Activated CD4-positive, alpha-beta T cell treated with anti-CD3 and anti-CD28 coated beads, Interleukin-2, amount 50 U/mL, for 4 hours (primary cell): ENCODE results near the gene ABTB1.
"Not testable (repeated sequence)": the region's sequence is repeated elsewhere in the genome, so short reads cannot be mapped to it uniquely, and the experiment has no call there.

ENCODE experiments used
- DNase-seq, 2 experiments: peaks; one replicate each; pipeline ENCODE4 v3.0.0-alpha.2; 2020

Gene ABTB1

DNA sequence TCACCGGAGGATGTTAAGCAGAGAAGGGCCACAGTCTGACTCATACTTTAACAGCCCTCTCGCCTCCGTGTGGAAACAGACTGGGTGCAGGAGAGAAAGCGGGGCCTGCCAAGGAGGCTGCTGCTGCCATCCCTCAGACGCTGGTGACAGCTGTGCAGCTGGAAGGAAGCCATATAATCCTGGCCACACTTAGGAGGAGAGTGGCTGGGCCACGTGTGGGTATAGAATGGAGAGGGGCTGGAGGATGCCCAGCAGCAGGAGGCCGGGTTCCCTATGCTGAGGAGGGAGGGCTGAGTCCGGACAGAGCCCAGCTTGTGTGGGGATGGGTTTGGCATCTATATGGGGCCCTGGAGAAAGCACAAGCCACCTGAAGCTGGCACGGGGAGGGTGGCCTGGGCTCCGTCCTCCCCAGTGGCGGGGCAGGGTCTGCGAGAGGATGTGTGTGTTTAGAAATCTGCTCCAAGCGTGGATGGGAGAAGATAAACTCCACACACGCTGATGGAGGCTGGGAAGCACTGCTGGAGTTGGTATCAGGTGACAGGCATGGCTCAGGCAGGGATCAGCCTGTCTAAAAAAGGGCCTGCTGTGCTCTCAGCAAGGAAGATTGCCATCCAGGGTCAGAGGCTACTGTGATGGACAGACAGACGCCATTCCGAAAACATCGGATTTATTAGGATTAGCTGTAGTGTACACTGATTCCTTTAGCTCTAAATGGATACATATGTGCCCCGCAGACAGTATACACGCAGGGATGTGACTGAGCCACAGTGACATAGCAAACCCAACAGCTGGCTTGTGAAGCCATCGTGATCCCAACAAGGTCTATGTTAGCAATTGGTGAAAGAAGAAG, 15.9 kb downstream of the ABTB1 start:
- DNase-seq: no peak

DNA sequence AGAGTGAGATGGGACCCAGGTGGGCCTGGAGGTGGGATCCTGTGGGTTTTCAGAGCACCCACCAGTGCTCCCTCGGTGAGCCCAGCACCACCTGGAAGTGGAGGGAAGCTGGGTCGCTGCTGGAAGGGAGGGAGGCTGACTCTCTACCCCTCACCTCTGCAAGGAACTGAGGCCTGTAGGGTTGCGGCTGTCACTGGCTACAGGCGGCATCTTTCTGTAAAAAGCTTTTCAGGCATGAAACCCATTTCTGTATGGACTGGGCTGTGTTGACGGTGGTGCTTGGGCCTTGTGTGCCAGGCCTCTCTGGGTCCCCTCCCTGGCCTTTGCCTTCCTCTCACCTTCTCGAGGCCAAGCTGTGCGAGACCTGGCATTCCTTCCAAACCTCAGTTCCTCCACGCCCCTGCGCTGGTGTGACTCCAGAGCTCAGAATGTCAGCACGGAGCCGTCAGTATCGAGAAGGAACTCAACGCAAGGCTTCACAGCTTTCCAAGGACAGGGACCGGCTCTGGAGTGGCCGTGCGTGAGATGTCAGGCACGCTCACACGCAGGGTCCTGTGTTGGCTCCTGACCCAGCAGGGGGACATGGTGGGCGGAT, 16.6 kb downstream of the ABTB1 start:
- no peak for DNase-seq

DNA sequence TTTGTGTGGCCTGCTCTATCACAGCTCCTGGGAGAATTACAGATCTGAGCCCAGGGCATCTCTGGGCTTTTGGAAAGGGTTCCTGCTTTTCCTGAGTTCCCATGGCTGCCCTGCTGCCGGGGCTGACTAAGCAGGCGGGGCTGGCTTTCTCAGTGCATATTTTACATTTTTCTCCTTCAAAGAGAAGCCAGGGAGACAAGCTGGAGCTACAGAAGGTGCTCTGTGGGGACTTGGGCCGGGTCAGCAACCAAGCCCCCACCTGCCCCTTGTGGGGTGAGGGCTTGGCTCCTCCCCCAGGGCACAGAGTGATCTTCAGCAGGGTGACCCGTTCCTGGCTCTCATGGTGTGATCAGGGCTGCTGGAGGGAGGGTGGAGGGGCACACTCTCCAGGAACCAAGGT, 17.4 kb downstream of the ABTB1 start:
- no peak for DNase-seq

DNA sequence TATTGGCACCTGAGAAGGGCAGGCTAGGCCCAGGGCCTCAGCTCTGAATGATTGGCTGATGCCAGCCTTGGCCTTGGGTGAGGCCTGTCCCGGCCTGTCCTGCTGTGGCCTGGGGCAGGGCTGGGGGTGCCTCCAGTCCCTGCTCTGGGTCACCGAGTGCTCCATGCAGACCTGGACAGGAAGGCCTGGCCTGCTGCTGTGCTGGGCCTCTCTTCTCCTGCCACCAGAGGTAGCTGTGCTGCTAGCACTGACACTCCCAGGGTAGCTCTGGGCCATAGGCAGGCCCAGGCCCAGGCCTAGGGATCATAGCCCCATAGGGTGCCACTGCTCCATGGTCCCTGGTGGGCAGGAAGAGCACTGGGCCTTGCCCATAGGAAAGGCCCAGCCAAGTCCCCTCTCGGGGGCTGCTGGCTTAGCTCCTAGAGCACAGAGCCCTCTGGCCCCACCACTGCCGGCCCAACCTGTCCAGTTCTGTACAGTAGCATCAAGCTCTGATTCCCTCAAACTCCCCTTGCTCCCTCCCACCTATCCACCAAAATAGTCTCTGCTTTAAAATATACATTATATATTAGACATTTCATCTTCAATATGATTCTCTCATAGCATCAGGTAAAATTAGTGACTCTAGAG, 18.2 kb downstream of the ABTB1 start:
- no peak for DNase-seq

DNA sequence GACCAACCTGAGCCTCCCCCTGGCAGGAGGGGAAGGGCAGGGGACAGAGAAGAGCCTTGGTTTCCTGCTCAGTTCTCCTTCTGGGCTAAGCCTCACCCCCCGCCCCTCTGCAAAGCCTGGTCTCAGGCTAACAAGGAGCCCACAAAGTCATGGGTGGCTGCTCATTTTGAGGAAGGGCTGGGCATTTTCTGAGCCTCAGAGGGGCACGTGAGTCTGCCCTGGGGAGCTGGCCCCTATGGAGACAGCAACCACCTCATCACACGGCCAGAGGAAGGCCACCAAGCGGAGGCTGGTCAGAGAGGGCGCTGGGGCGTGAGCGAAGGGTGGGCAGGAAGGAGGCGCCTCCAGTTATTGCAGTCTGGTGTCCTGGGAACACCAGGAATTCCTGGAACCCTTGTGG, 18.7 kb downstream of the ABTB1 start:
- DNase-seq: no peak

DNA sequence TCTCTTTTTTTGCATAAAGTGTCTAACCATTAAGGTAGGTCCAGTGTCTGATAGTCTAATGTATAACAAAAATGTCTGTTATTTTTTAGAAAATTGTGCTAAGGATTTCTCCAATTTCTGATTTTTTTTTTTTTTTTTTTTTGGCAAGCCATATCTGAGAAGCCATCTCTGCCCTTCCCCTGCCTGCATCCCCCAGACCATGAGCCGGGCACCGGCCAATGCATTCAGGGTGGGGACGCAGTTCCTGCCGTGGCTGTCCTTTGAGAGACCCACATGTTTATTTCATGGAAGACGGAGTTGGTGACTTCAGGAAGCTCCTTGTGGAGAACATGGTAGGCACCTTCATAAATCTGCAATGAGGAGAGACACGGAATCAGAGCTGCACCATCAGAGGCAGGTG, 19.2 kb downstream of the ABTB1 start:
- no peak for DNase-seq

DNA sequence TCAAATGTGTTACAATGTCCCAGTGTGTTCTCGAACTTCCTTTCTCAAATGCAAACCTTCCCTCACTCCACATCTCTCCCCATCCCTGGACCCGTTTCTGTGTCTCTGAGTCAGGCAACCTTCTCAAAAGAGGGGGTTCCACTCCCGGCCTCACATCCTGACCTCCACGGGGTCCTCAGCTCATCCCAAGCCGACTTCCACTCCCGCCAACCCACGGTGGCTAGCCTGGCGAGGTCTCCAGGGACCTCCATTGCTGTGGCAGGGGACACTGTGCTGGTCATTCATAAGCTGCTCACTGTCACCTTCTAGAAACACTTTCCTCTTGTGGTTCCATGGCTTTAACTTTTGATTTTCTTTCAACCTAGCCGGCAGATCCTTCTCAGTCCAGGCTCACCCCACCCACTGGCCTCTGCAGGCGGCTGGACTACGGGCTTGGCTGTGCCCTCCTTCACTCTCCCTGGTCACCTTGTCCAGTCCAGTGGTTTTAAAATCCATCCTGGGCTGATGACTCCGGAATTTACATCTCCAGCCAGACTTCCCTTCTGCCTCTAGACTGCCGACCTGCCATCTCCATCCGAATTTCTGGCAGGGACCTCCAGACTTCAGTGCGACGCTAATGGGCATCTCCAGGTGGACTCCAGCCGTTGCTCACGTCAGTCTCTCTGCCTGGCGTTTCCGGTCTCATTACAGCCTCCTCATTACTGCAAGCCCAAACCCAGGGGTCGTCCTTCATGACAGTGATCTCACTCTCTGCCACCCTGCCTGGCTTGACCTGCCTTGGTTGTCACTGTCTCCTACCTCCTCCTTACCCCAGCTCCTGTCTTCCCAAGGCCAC, 20.0 kb downstream of the ABTB1 start:
- DNase-seq: no peak

DNA sequence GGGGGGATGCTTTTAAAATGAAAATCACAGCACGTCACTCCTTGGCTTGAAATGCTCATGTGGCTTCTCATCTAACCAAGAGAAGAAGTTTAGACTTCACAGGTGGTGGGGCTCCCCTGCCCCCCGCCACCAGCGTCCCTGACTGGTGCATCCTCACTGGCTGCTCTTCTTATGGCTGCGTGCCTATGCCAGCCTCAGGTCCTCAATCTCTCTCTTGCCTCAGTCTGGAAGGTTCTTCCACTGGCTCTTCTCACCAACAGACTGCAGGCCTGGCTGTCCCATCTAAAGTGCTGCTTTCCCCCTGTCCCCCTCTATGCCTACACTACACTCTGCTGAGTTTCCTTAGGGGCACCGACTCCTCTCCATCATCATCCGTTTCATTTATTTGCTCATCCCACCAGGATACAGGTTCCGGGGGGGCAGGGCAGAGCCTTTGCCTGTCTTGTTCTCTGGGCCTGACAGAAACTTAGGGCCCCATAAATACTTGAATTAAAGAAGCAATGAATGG, 20.6 kb downstream of the ABTB1 start:
- no peak for DNase-seq

DNA sequence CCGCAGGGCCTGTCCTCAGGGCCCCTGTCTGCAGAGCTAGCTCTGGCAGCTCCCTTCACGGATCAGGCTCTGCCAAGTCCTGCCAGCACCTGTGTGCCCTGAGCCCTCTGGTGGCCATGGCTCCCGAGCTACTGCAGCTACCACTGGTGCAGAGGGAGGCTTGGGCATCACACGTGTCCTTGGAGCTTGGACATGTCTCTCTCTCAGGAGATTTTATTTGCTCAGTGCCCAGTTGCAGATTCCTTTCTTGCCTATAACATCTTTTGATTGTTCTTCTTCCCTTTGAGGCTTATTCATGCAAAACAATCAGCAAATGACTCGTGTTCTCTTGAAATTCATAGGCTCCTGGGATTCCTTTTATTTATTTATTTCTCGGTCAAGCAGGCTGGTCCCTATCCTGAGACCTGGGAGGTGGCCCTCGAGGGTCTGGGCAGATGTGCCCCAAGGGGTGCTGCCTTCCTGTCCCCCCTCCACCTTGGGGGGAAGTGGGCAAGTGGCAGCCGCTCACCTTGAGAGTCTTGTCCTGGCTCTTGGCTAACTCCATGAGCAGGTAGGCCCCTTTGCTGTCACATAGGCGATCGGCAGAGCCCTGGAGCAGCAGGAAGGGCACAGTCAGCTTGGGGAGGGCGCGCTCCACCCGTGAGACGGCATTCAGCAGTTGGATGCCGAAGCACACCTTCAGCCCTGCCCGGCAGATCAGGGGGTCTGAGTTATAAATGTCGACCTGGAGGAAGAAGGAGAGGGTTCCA, 21.9 kb downstream of the ABTB1 start:
- DNase-seq: peak; percentile 30 to 31

DNA sequence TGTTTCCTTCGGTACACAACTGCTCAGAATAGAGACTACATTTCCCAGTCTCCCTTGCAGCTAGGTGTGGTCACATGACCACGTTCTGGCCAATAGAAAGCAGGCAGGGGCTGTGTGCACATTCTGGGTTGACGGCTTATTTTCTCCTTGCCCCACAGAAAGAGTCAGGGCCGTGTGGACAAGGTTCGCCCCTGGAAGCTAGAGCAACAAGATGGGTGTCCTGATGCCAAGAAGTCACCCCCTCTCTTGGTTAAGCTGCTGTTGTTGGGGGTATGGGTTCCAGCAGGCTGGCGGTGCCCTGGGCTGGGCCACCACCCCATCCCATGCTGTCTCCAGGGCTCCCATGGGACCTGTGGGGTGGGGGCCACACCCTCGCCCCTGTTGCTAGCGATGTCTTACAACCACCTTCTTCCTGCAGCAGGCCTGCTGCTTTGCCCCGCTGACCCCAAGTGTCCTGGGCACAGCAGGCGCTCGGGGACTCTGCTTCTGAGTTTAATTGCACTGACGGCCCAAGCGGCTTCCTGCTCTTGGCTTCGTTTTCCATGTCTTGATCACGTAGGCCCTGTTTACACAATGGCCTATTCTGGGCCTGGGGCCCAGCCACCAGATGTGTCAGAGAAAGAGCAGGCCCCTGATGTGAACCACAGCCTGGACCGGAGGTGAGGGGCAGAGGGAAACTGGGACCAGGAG, 24.9 kb downstream of the ABTB1 start:
- peak; percentile 19 for DNase-seq

DNA sequence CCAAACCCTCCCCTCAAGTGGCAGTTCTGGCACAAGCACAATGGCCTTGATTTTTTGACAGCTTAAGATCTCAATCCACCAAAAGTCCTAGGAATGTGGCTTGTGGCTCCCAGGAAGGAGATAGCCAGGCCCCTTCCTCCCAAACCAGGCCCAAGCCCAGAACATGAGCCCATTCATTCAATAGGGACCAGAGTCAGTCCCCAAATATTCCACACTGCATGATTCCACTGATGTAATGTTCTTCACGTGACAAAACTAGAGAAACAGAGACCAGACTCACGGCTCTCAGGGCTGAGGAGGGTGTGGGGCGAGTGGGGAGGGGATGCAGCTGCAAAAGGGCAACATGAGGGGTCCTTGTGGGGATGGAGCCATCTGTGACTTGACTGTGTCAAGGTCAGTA, 25.5 kb downstream of the ABTB1 start:
- no peak for DNase-seq

DNA sequence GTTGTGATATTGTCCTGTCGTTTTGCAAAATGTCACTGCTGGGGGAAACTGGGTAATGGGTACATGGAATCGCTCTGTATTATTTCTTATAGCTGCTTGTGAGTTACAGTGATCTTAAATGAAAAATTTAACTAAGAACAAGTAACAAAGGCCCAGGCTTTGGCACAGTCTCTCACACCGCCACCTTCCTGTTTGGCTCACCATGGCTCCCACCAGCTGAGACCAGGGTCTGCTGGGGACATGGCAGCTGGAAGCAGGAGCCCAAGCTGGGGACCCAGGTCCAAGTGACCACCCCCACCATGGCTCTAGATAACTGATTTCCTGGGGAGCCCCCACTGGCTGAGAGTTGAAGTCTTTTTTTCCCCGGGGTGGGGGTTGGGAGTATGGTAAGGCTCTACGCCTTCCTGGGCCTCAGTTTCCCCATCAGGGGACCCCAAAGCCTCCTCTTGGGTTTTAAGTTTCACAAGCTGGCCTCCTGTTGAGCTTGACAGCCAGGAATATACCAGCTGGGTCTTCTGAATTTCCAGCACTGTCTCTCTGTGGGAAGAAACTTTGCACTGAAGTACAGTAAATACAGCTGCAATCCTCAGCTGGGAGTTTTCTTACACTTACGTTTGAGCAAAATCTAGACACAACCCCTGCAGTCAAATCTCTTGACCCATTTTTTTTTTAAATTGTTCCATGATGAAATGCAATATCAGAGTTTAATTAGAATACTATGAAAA, 26.1 kb downstream of the ABTB1 start:
- DNase-seq: no peak

DNA sequence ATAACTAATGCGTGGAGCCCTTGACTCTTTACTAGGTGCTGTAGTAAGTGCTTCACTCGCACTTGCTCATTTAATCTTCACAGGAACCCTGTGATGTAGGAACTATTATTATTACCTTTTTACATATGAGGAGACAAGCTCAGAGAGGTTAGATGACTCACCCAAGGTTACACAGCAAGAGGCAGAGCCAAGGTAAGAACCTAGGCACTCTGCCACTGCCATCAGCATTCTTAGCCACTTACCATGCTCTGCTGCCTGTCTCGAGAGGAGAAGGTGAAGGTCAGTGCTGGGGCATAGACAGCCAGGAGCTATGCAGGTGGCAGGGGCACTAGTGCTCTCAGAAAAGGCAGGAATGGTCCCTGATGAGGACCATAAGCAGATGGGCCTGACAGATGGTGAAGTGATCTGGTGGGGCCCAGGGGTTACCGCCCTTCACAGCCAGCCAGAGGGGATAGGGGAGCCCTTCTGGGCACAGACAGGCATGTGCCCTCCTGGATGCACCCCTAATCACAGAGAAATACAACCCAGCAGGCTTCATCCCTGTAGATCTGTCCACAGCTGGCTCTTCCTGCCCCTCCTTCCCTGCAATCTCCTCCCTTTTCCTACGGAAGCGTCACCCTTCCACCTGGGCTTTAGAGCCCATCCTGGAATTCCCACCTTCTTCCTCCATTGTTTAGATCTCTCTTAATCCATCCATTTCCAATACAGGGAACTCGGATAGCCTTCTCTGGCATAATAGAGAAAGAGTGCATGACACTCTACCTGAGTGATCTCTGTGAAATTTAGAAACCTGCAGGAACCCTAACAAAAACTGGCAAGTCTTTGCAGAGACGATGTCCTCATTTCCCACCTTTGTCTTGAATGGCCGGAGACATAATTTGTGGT, 26.9 kb downstream of the ABTB1 start:
- DNase-seq: no peak

DNA sequence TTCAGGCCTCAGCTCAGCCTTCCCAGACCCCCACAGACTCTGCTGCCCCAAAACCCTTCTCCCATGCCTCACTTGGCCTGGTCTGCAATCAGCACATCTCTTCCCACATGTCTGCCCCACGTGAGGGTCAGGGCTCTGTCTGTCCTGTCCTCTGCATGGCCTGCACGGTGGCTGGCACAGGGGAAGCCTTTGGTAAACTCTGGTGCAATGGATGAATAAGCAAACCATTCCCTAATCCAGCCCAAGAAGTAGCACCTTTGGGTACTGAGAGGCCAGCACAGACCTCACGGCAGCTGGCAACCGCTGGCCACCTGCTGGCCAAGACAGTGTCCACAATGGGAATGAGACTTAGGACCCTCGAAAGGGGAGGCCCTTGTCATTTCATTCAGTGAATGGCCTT, 27.7 kb downstream of the ABTB1 start:
- DNase-seq: no peak

DNA sequence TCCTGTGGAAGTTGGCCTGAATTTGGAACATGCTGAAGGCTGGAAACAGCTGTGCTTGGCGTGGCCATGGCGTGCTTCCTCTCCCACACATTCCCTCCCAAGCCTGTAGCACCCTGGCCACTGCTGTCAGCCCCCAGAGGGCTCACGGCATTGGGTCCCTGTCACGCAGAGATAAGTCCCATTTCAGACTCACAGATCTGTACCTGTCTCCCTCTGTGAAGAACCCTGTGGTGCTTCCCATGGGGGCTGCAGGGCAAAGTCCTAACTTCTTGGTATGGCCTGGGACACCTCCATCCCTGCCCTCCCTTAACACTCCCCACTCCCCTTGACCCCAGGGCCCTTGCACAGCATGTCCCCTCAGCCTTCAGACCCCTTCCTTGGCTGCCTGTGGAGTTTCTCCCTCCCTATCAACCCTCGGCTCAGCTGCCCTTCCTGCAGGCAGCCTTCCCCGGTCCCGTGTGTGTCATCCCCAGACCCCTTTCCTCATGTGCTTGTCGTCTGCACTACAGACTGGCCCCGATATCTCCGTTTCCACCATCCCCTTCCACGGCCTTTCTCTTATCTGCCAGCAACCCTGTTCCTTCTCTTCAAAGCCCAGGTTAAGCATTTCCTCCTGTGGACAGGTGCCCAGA, 28.6 kb downstream of the ABTB1 start:
- no peak for DNase-seq

DNA sequence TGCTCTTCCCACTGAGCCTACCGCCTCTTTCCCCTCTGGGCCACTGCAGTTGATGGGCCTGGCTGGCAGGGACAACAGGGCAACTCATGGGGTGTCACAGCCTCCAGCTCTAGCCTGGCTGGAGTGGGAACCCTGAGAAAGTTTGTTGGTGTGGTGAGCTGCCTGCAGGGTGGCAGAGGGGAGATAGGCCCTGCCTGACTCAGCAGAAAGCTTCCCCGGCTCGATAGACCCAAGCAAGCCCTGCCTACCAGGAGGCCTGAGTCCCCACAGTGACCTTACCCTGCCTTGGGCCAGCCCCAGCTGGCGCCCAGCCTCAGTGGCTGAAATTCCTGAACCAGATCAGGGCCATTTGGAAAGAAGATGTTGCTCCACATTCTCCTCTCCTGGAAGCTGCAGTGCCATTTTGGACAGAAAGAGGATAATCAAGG, 29.4 kb downstream of the ABTB1 start:
- DNase-seq: no peak

DNA sequence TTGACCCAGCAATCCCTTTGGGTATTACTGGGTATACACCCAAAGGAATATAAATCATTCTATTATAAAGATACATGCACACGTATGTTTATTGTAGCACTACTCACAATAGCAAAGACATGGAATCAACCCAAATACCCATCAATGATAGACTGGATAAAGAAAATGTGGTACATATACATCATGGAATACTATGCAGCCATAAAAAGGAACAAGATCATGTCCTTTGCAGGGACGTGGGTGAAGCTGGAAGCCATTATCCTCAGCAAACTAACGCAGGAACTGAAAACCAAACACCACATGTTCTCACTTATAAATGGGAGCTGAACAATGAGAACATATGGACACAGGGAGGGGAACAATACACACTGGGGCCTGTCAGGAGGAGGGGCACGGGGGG, 32.1 kb downstream of the ABTB1 start:
- not testable (repeated sequence) for DNase-seq

DNA sequence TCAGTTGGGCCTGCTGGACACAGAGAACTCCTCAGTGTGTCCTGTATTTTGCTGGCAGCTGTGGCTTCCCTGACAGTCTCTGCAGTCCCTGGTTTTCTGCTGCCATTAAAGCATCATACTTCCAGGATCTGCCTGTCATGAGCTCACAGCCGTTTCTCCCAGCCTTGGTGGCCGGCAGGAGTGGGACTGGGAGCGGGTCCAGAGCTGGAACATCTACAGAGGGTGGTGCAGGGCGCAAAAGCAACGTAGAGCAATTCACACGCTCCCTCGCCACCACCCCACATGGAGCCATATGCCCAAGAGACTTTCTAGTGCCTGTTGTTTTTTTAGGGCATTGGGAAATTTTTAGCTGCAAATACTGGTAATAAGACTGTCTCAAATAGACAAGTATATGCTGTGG, 33.6 kb downstream of the ABTB1 start:
- no peak for DNase-seq

DNA sequence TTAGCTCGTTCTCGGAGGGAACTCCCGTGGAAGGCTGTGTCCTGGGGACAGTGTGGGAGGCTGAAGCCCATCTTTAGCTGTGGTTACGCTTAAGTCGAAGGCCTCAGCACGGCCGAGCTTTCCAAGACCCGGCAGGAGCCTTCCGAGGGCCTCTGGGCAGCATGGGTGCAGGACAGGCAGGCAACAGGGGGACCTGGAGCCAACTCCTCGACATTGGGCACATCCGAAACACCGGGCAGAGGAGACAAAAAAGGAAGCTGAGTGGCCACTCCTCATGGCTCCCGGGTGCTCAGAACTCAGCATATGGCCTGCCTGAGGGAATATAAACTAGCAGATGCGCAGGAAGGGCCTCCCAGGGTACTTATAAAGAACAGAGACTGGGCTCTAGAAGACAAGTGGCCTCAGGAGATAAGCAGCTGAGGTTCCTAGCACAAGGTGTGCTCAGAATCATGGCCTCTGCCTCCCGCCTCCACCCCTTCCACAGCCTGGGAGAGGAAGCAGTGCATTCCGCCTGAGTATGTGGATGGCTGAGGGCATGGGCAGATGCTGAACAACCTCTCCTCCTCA, 34.1 kb downstream of the ABTB1 start:
- DNase-seq: no peak
